SK-N-SH treated with all-trans-retinoic acid at 6 μM for 48 hours (cell line): ENCODE data around the gene LRPPRC.

Experiments
- ATAC-seq: fragments of 200-7000 bp; cut with Tn5 transposase; 3 replicates; pipeline ENCODE4 v1.9.1; 2020; ENCODE audit warnings: mild to moderate bottlenecking, moderate library complexity
- ARNTL ChIP-seq: fragments of 450-650 bp; formaldehyde crosslinking; IDR thresholded peaks from 2 replicates; pipeline ENCODE4 v1.5.0; 2020; ENCODE audit warnings: low read depth, mild to moderate bottlenecking, moderate library complexity, borderline replicate concordance
- BACH2 ChIP-seq: fragments of 250-450 bp; sonication (Bioruptor Pico); IDR thresholded peaks from 2 replicates; pipeline ENCODE4 v1.9.0; 2021; ENCODE audit warnings: mild to moderate bottlenecking, borderline replicate concordance
- CSRNP3 ChIP-seq: fragments of 250-450 bp; sonication (Bioruptor Pico); IDR thresholded peaks from 2 replicates; pipeline ENCODE4 v1.5.1; 2021; ENCODE audit warnings: mild to moderate bottlenecking, moderate library complexity
- ESRRG ChIP-seq: fragments of 250-450 bp; sonication (Bioruptor Pico); IDR thresholded peaks from 2 replicates; pipeline ENCODE4 v1.6.1; 2021; ENCODE audit warnings: mild to moderate bottlenecking
- GLIS3 ChIP-seq: fragments of 250-450 bp; sonication (Bioruptor Pico); IDR thresholded peaks from 2 replicates; pipeline ENCODE4 v1.5.0; 2020; ENCODE audit warnings: mild to moderate bottlenecking, moderate library complexity
- OSR1 ChIP-seq: fragments of 250-450 bp; sonication (Bioruptor Pico); IDR thresholded peaks from 2 replicates; pipeline ENCODE4 v1.8.0; 2022; ENCODE audit warnings: moderate library complexity, mild to moderate bottlenecking, inconsistent platforms
- PPARA ChIP-seq: fragments of 250-450 bp; sonication (Bioruptor Pico); IDR thresholded peaks from 2 replicates; pipeline ENCODE4 v1.5.0; 2020; ENCODE audit warnings: mild to moderate bottlenecking, borderline replicate concordance
- SNAI2 ChIP-seq: fragments of 250-450 bp; sonication (Bioruptor Pico); IDR thresholded peaks from 2 replicates; pipeline ENCODE4 v1.5.0; 2020; ENCODE audit warnings: mild to moderate bottlenecking, moderate library complexity
- TCF4 ChIP-seq: fragments of 250-450 bp; sonication (Bioruptor Pico); IDR thresholded peaks from 2 replicates; pipeline ENCODE4 v1.8.0; 2021; ENCODE audit warnings: mild to moderate bottlenecking, moderate library complexity, borderline replicate concordance
- TOX ChIP-seq: fragments of 250-450 bp; sonication (Bioruptor Pico); IDR thresholded peaks from 2 replicates; pipeline ENCODE4 v1.8.0; 2021; ENCODE audit warnings: mild to moderate bottlenecking, moderate library complexity, borderline replicate concordance
- ZC3H10 ChIP-seq: fragments of 250-450 bp; sonication (Bioruptor Pico); IDR thresholded peaks from 2 replicates; pipeline ENCODE4 v1.5.1; 2021; ENCODE audit warnings: mild to moderate bottlenecking, moderate library complexity
- ZFP3 ChIP-seq: fragments of 250-450 bp; sonication (Bioruptor Pico); IDR thresholded peaks from 2 replicates; pipeline ENCODE4 v1.5.0; 2020; ENCODE audit warnings: mild to moderate bottlenecking, moderate library complexity
- ZFP30 ChIP-seq: fragments of 450-650 bp; formaldehyde crosslinking; IDR thresholded peaks from 2 replicates; pipeline ENCODE4 v1.5.0; 2022; ENCODE audit warnings: mild to moderate bottlenecking, moderate library complexity
- ZNF565 ChIP-seq: fragments of 450-650 bp; formaldehyde crosslinking; conservative IDR thresholded peaks from 2 replicates; pipeline ENCODE4 v1.5.0; 2020; ENCODE audit warnings: low read depth, mild to moderate bottlenecking, moderate library complexity
- ZNF70 ChIP-seq: fragments of 450-650 bp; formaldehyde crosslinking; IDR thresholded peaks from 2 replicates; pipeline ENCODE4 v1.5.0; 2020; ENCODE audit warnings: mild to moderate bottlenecking, moderate library complexity
- TF ChIP-seq, protein P1 (sequence below): fragments of 250-450 bp; sonication (Bioruptor Pico); IDR thresholded peaks from 2 replicates; pipeline ENCODE4 v1.8.0; 2021; ENCODE audit warnings: low read depth, mild to moderate bottlenecking, moderate library complexity, borderline replicate concordance
- TF ChIP-seq, protein P2 (sequence below): fragments of 250-450 bp; sonication (Bioruptor Pico); IDR thresholded peaks from 2 replicates; pipeline ENCODE4 v1.5.0; 2020; ENCODE audit warnings: mild to moderate bottlenecking, moderate library complexity
- TF ChIP-seq, protein P3 (sequence below): fragments of 250-450 bp; sonication (Bioruptor Pico); IDR thresholded peaks from 2 replicates; pipeline ENCODE4 v1.5.1; 2020; ENCODE audit warnings: low read depth, mild to moderate bottlenecking, moderate library complexity

The LRPPRC gene

DNA sequence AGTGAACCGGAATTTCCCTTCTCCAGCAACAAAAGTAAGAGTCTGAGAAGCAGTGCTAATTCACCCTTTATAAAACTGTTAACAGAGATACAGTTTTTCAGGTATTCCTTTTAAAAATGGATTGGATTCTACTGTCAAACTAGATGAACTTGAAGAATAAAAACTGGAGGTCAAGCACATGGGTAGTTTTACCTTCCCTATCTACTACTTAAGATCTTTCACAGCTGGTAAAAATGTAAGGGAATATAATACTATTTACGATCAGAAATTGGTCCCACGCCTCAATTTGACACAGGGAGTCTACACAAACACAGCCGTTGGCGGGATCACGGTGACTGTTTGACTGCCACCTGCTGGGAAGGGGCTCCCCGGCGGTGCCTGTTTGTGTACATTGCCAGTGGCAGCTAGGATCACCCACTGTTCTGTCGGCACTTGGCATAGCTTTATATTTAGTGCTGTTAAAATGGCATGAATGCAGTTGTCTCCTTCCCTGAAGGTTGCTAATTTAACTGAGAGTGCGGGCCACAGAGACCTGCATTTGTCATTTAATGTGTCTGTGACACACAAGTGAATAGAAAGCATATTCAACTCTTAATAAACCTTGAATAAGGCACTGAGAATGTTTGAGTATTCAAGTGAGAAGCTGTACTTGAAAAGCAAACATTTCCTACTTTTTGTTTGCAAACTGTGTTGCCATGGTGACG is 97.5 kb downstream of the LRPPRC start:
- no peak for TF ChIP-seq ZNF70 (CRISPR knock-in tag)
- TF ChIP-seq, protein P1, sequence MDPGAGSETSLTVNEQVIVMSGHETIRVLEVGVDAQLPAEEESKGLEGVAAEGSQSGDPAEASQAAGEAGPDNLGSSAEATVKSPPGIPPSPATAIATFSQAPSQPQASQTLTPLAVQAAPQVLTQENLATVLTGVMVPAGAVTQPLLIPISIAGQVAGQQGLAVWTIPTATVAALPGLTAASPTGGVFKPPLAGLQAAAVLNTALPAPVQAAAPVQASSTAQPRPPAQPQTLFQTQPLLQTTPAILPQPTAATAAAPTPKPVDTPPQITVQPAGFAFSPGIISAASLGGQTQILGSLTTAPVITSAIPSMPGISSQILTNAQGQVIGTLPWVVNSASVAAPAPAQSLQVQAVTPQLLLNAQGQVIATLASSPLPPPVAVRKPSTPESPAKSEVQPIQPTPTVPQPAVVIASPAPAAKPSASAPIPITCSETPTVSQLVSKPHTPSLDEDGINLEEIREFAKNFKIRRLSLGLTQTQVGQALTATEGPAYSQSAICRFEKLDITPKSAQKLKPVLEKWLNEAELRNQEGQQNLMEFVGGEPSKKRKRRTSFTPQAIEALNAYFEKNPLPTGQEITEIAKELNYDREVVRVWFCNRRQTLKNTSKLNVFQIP: no peak
- TF ChIP-seq SNAI2: no peak
- TF ChIP-seq CSRNP3 (CRISPR knock-in tag): no peak
- TF ChIP-seq ZFP3 (CRISPR knock-in tag): no peak
- no peak for TF ChIP-seq ZFP30 (CRISPR knock-in tag)
- TF ChIP-seq, all 23 proteins: peak for 0
- ATAC-seq: no peak

GRCh38 chr2:43897492-43897891 is 98.3 kb downstream of the LRPPRC start:
- no peak for TF ChIP-seq CSRNP3 (CRISPR knock-in tag)
- no peak for TF ChIP-seq ZNF70 (CRISPR knock-in tag)
- TF ChIP-seq, protein P2, sequence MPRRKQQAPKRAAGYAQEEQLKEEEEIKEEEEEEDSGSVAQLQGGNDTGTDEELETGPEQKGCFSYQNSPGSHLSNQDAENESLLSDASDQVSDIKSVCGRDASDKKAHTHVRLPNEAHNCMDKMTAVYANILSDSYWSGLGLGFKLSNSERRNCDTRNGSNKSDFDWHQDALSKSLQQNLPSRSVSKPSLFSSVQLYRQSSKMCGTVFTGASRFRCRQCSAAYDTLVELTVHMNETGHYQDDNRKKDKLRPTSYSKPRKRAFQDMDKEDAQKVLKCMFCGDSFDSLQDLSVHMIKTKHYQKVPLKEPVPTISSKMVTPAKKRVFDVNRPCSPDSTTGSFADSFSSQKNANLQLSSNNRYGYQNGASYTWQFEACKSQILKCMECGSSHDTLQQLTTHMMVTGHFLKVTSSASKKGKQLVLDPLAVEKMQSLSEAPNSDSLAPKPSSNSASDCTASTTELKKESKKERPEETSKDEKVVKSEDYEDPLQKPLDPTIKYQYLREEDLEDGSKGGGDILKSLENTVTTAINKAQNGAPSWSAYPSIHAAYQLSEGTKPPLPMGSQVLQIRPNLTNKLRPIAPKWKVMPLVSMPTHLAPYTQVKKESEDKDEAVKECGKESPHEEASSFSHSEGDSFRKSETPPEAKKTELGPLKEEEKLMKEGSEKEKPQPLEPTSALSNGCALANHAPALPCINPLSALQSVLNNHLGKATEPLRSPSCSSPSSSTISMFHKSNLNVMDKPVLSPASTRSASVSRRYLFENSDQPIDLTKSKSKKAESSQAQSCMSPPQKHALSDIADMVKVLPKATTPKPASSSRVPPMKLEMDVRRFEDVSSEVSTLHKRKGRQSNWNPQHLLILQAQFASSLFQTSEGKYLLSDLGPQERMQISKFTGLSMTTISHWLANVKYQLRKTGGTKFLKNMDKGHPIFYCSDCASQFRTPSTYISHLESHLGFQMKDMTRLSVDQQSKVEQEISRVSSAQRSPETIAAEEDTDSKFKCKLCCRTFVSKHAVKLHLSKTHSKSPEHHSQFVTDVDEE (CRISPR knock-in tag): no peak
- no peak for TF ChIP-seq BACH2 (CRISPR knock-in tag)
- no peak for TF ChIP-seq ARNTL (CRISPR knock-in tag)
- TF ChIP-seq TOX: no peak
- TF ChIP-seq TCF4 (CRISPR knock-in tag): no peak
- no peak for TF ChIP-seq GLIS3
- TF ChIP-seq PPARA: no peak
- TF ChIP-seq, protein P3, sequence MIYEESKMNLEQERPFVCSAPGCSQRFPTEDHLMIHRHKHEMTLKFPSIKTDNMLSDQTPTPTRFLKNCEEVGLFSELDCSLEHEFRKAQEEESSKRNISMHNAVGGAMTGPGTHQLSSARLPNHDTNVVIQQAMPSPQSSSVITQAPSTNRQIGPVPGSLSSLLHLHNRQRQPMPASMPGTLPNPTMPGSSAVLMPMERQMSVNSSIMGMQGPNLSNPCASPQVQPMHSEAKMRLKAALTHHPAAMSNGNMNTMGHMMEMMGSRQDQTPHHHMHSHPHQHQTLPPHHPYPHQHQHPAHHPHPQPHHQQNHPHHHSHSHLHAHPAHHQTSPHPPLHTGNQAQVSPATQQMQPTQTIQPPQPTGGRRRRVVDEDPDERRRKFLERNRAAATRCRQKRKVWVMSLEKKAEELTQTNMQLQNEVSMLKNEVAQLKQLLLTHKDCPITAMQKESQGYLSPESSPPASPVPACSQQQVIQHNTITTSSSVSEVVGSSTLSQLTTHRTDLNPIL (CRISPR knock-in tag): no peak
- no peak for TF ChIP-seq OSR1 (CRISPR knock-in tag)
- TF ChIP-seq, all 23 proteins: peak for 0
- no peak for ATAC-seq

DNA sequence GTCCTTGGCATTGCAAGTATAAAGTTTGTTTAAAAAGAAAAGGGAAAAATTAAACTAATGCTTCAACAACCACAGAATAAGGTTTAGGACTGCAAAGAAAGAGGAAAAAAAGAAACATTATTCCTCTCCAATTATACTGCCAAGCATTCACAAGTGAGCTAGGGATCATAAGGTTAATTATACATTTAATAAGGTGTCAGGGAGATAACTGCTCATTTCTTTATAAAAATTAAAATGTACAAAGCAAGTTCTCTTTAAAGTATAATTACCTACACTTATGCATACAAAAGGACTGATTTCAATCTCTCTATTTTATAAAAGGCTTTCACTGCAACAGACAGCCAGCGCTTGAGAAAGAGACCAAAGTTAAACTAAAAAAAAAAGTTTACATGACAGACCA is 98.9 kb downstream of the LRPPRC start:
- TF ChIP-seq ZC3H10 (CRISPR knock-in tag) (no peak), ZNF565 (no peak), ARNTL (CRISPR knock-in tag) (no peak), TCF4 (CRISPR knock-in tag) (no peak), GLIS3 (no peak), ESRRG (CRISPR knock-in tag) (no peak)
- TF ChIP-seq, protein P3 (CRISPR knock-in tag): no peak
- no peak for ATAC-seq
